GM21825 (cell line): ENCODE data around the gene PSMD10.

ENCODE experiments used
- ATAC-seq: cut with Tn5 transposase; IDR thresholded peaks from one replicate; pipeline ENCODE4 v1.9.1; 2021; ENCODE audit warnings: mild to moderate bottlenecking, moderate library complexity; ENCODE audit not compliant: unreplicated experiment

Gene PSMD10

GRCh38 chrX:108081110-108081509 is 10.2 kb downstream of the PSMD10 start:
- ATAC-seq = no peak

GRCh38 chrX:108072746-108073145 is 18.6 kb downstream of the PSMD10 start:
- ATAC-seq = no peak

- no peak for ATAC-seq
Measured at GRCh38 chrX:108071578-108071977, 19.8 kb downstream of the PSMD10 start.

GRCh38 chrX:108070891-108071290 is 20.5 kb downstream of the PSMD10 start:
- no peak for ATAC-seq

- no peak for ATAC-seq
Measured at GRCh38 chrX:108068121-108068520, 23.2 kb downstream of the PSMD10 start.

GRCh38 chrX:108064613-108065012 is 26.7 kb downstream of the PSMD10 start:
- ATAC-seq = no peak

- ATAC-seq = no peak
Measured at GRCh38 chrX:108064001-108064400, 27.3 kb downstream of the PSMD10 start.

GRCh38 chrX:108059801-108060200 is 31.5 kb downstream of the PSMD10 start:
- no peak for ATAC-seq

- no peak for ATAC-seq
Measured at GRCh38 chrX:108055546-108055945, 35.8 kb downstream of the PSMD10 start.

GRCh38 chrX:108053218-108053617 is 38.1 kb downstream of the PSMD10 start:
- no peak for ATAC-seq

GRCh38 chrX:108049649-108050048 is 41.7 kb downstream of the PSMD10 start:
- no peak for ATAC-seq

- no peak for ATAC-seq
Measured at GRCh38 chrX:108044554-108045256, 46.6 kb downstream of the PSMD10 start, which contains the start of gene VSIG1. TSS of gene VSIG1 (plus strand) at chrX:108045065. CDS start at chrX:108045131, 66 bp downstream.

- no peak for ATAC-seq
Measured at GRCh38 chrX:108036298-108036973, 54.9 kb downstream of the PSMD10 start.

GRCh38 chrX:108034725-108035124 is 56.6 kb downstream of the PSMD10 start:
- ATAC-seq = no peak
